ENCODE data around the gene TPI1.

GRCh38 chr12:6818222-6818621 is 49.1 kb upstream of the TPI1 start:
- no peak for TF ChIP-seq CTCF (IDR thresholded peaks at IDR 0.05; ENCODE audit: extremely low read depth in 1 of 2, insufficient read depth in 1 of 2, low read depth in 1 of 2, low read length in 2 of 2)
- TF ChIP-seq EZH2 (IDR thresholded peaks at IDR 0.05; ENCODE audit: borderline replicate concordance, low read depth, low read length, severe bottlenecking) = no peak
- TF ChIP-seq POLR2A (IDR thresholded peaks at IDR 0.05; ENCODE audit: low read depth, low read length) = no peak
- TF ChIP-seq MAX (IDR thresholded peaks at IDR 0.05; ENCODE audit: insufficient read depth, insufficient read length) = no peak
- TF ChIP-seq FOS (IDR thresholded peaks at IDR 0.05; ENCODE audit: borderline replicate concordance, insufficient read depth, low read length) = no peak
- TF ChIP-seq GATA2 (IDR thresholded peaks at IDR 0.05; ENCODE audit: insufficient read depth, insufficient read length, low read depth, low read length) = no peak
- TF ChIP-seq POLR2AphosphoS5 (IDR thresholded peaks at IDR 0.05; ENCODE audit: insufficient read depth, low read depth, low read length) = no peak
